Middle frontal gyrus (tissue), 1 donor: ENCODE data around the gene MRPS15.

Experiments used
- DNase-seq: peaks from one replicate; pipeline ENCODE4 v3.0.0-alpha.2; 2015; ENCODE audit warnings: low spot score; ENCODE audit errors: extremely low spot score

The MRPS15 gene

GRCh38 chr1:36420836-36421317 is 43.3 kb downstream of the MRPS15 start:
- peak; percentile 71 for DNase-seq

GRCh38 chr1:36420409-36420808 is 43.8 kb downstream of the MRPS15 start:
- DNase-seq, result no peak

GRCh38 chr1:36419569-36419968 is 44.6 kb downstream of the MRPS15 start:
- DNase-seq, result no peak

GRCh38 chr1:36419140-36419539 is 45.0 kb downstream of the MRPS15 start:
- no peak for DNase-seq

GRCh38 chr1:36417931-36418330 is 46.3 kb downstream of the MRPS15 start:
- DNase-seq, result no peak

- no peak for DNase-seq
These were observed 48.4 kb downstream of the MRPS15 start for GRCh38 chr1:36415661-36416326.

GRCh38 chr1:36414384-36414783 is 49.8 kb downstream of the MRPS15 start:
- no peak for DNase-seq

GRCh38 chr1:36411674-36412648 is 52.2 kb downstream of the MRPS15 start:
- no peak for DNase-seq

- DNase-seq, result no peak
These were observed 55.7 kb downstream of the MRPS15 start for GRCh38 chr1:36408479-36408878.

GRCh38 chr1:36406440-36406839 is 57.7 kb downstream of the MRPS15 start:
- no peak for DNase-seq
